GM23338 (cell line): ENCODE results near the gene OR10AD1. TPM values are rescaled to one million over a fixed set of nuclear protein-coding genes. Genes with fewer than 3 reads are reported as not detected.
A peak's percentile ranks its signal among the peaks of the same experiment; 100 is the strongest.

Experiments used
- ATAC-seq: fragments of 200-7000 bp; cut with Tn5 transposase; 3 replicates; pipeline ENCODE4 v1.9.1; 2020
- DNase-seq: peaks from one replicate; pipeline ENCODE4 v3.0.0-alpha.2; 2015; ENCODE audit warnings: low spot score
- H2AFZ ChIP-seq: fragments of 200-600 bp; sonication (generic); 2 replicates; pipeline ENCODE4 v1.8.0; 2016; ENCODE audit warnings: antibody characterized with exemption, mild to moderate bottlenecking, moderate library complexity
- H3F3A ChIP-seq: fragments of 200-600 bp; sonication (generic); replicated peaks from 2 replicates; pipeline ENCODE4 v1.8.0; 2017; ENCODE audit warnings: antibody characterized with exemption, mixed run types, low read depth
- H3K27ac ChIP-seq: fragments of 200-600 bp; sonication (generic); 2 replicates; pipeline ENCODE4 v1.6.1; 2016; ENCODE audit warnings: low read depth
- H3K27me3 ChIP-seq: fragments of 200-600 bp; sonication (generic); 2 replicates; pipeline ENCODE4 v1.8.0; 2016; ENCODE audit warnings: mild to moderate bottlenecking, mixed run types, moderate library complexity; ENCODE audit not compliant: insufficient read depth
- H3K36me3 ChIP-seq: fragments of 200-600 bp; sonication (generic); 2 replicates; pipeline ENCODE4 v1.8.0; 2016; ENCODE audit warnings: mild to moderate bottlenecking; ENCODE audit not compliant: insufficient read depth
- H3K4me1 ChIP-seq: fragments of 200-600 bp; sonication (generic); 2 replicates; pipeline ENCODE4 v1.8.0; 2016; ENCODE audit warnings: mild to moderate bottlenecking, moderate library complexity; ENCODE audit not compliant: insufficient read depth
- H3K4me2 ChIP-seq: fragments of 200-600 bp; sonication (generic); 2 replicates; pipeline ENCODE4 v1.7.1; 2017; ENCODE audit warnings: mixed run types
- H3K4me3 ChIP-seq: fragments of 200-600 bp; sonication (generic); 2 replicates; pipeline ENCODE4 v1.6.1; 2016; ENCODE audit warnings: mixed run types
- H3K79me2 ChIP-seq: fragments of 200-600 bp; sonication (generic); replicated peaks from 2 replicates; pipeline ENCODE4 v1.8.0; 2017; ENCODE audit warnings: mild to moderate bottlenecking; ENCODE audit not compliant: insufficient read depth
- H3K9me2 ChIP-seq: fragments of 200-600 bp; sonication (generic); 2 replicates; pipeline ENCODE4 v1.8.0; 2017; ENCODE audit not compliant: insufficient read depth
- H4K20me1 ChIP-seq: fragments of 200-600 bp; sonication (generic); replicated peaks from 2 replicates; pipeline ENCODE4 v1.8.0; 2017; ENCODE audit warnings: mild to moderate bottlenecking; ENCODE audit not compliant: insufficient read depth
- H3K27ac Mint-ChIP-seq: 2 replicates; pipeline ENCODE4 v1.8.0; 2020; ENCODE audit warnings: inconsistent platforms, mild to moderate bottlenecking, moderate library complexity, mixed read lengths
- H3K27me3 Mint-ChIP-seq: 3 replicates; pipeline ENCODE4 v1.8.0; 2022; ENCODE audit warnings: low read depth, mild to moderate bottlenecking, moderate library complexity, mixed read lengths, inconsistent platforms; ENCODE audit not compliant: insufficient read depth, poor library complexity
- H3K36me3 Mint-ChIP-seq: 3 replicates; pipeline ENCODE4 v1.8.0; 2021; ENCODE audit warnings: low read depth, mild to moderate bottlenecking, inconsistent platforms, moderate library complexity, mixed read lengths
- H3K4me1 Mint-ChIP-seq: 3 replicates; pipeline ENCODE4 v1.8.0; 2020; ENCODE audit warnings: mild to moderate bottlenecking, inconsistent platforms, mixed read lengths
- H3K4me3 Mint-ChIP-seq: 3 replicates; pipeline ENCODE4 v1.8.0; 2021; ENCODE audit warnings: moderate library complexity, mild to moderate bottlenecking, inconsistent platforms, mixed read lengths
- H3K9me3 Mint-ChIP-seq: 3 replicates; pipeline ENCODE4 v1.8.0; 2020; ENCODE audit warnings: moderate library complexity, mild to moderate bottlenecking, inconsistent platforms, mixed read lengths
- CREB1 ChIP-seq: fragments of 250-450 bp; sonication (Bioruptor Pico); IDR thresholded peaks from 2 replicates; pipeline ENCODE4 v1.5.0; 2020; ENCODE audit warnings: low read depth, mild to moderate bottlenecking, moderate library complexity
- EZH2phosphoT487 ChIP-seq: fragments of 200-600 bp; sonication (generic); IDR thresholded peaks from one replicate; pipeline ENCODE4 v1.8.1; 2018; ENCODE audit warnings: antibody characterized with exemption; ENCODE audit not compliant: unreplicated experiment
- JUNB ChIP-seq: IDR thresholded peaks from one replicate; pipeline ENCODE4 v1.6.1; 2016; ENCODE audit warnings: antibody characterized with exemption; ENCODE audit not compliant: unreplicated experiment
- NANOG ChIP-seq: IDR thresholded peaks from 2 replicates; pipeline ENCODE4 v1.6.1; 2016; ENCODE audit warnings: antibody characterized with exemption, borderline replicate concordance
- POLR2AphosphoS5 ChIP-seq: IDR thresholded peaks from 2 replicates; pipeline ENCODE4 v1.6.1; 2016; ENCODE audit warnings: antibody characterized with exemption, low read depth
- STAT1 ChIP-seq: IDR thresholded peaks from one replicate; pipeline ENCODE4 v1.6.1; 2016; ENCODE audit warnings: antibody characterized with exemption; ENCODE audit not compliant: unreplicated experiment
- ZNF114 ChIP-seq: fragments of 250-450 bp; sonication (Bioruptor Pico); IDR thresholded peaks from 2 replicates; pipeline ENCODE4 v1.5.0; 2020; ENCODE audit warnings: mild to moderate bottlenecking, moderate library complexity
- polyA plus RNA-seq: library from polyadenylated mRNA; unstranded; fragments of >200 nt; fragmentation: Nextera tagmentation; extraction: Ambion mirVana; gene quantifications from 2 replicates; pipeline ENCODE4 v1.2.1, GENCODE V29; 2016
- total RNA-seq: library from RNA; depleted of rRNA; stranded (reverse); fragments of >200 nt; shearing (Covaris generic); gene quantifications from 2 replicates; pipeline ENCODE4 v1.2.3, GENCODE V29; 2014
- TF ChIP-seq, protein P1 (sequence below): IDR thresholded peaks from one replicate; pipeline ENCODE4 v1.6.1; 2018; ENCODE audit warnings: antibody characterized with exemption; ENCODE audit not compliant: unreplicated experiment
- TF ChIP-seq, protein P2 (sequence below), 2 experiments: fragments of 200-600 bp in 1 of 2; sonication (generic) in 1 of 2; conservative IDR thresholded peaks; 2 replicates each; pipeline versions ENCODE4 v1.5.1 to v1.6.1; 2016 to 2017; ENCODE audit warnings: antibody characterized with exemption in 2 of 2, low read depth in 2 of 2, mild to moderate bottlenecking in 2 of 2, moderate library complexity in 1 of 2
- TF ChIP-seq, protein P3 (sequence below): IDR thresholded peaks from 2 replicates; pipeline ENCODE4 v1.6.1; 2016; ENCODE audit warnings: antibody characterized with exemption

OR10AD1 gene
- total and polyA plus RNA-seq, 2 experiments from 2014 or later: not detected

DNA sequence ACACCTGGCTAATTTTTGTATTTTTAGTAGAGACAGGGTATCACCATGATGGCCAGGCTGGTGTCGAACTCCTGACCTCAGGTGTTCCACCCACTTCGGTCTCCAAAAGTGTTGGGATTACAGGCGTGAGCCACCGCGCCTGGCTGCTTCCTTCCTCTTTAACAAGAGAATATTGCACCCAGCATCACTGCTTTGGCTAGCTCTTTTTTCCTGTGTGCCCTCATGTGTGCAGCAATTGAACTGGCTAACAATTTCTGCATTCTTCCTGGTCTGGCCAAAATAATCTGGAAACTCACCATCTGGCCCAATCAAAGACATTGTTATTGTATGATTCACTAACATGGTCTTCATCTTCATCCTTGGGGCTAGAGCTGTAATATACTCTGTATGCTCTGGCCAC, 43.0 kb downstream of the OR10AD1 start (continued):
- TF ChIP-seq, protein P1, sequence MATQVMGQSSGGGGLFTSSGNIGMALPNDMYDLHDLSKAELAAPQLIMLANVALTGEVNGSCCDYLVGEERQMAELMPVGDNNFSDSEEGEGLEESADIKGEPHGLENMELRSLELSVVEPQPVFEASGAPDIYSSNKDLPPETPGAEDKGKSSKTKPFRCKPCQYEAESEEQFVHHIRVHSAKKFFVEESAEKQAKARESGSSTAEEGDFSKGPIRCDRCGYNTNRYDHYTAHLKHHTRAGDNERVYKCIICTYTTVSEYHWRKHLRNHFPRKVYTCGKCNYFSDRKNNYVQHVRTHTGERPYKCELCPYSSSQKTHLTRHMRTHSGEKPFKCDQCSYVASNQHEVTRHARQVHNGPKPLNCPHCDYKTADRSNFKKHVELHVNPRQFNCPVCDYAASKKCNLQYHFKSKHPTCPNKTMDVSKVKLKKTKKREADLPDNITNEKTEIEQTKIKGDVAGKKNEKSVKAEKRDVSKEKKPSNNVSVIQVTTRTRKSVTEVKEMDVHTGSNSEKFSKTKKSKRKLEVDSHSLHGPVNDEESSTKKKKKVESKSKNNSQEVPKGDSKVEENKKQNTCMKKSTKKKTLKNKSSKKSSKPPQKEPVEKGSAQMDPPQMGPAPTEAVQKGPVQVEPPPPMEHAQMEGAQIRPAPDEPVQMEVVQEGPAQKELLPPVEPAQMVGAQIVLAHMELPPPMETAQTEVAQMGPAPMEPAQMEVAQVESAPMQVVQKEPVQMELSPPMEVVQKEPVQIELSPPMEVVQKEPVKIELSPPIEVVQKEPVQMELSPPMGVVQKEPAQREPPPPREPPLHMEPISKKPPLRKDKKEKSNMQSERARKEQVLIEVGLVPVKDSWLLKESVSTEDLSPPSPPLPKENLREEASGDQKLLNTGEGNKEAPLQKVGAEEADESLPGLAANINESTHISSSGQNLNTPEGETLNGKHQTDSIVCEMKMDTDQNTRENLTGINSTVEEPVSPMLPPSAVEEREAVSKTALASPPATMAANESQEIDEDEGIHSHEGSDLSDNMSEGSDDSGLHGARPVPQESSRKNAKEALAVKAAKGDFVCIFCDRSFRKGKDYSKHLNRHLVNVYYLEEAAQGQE: no peak
- TF ChIP-seq, protein P2, sequence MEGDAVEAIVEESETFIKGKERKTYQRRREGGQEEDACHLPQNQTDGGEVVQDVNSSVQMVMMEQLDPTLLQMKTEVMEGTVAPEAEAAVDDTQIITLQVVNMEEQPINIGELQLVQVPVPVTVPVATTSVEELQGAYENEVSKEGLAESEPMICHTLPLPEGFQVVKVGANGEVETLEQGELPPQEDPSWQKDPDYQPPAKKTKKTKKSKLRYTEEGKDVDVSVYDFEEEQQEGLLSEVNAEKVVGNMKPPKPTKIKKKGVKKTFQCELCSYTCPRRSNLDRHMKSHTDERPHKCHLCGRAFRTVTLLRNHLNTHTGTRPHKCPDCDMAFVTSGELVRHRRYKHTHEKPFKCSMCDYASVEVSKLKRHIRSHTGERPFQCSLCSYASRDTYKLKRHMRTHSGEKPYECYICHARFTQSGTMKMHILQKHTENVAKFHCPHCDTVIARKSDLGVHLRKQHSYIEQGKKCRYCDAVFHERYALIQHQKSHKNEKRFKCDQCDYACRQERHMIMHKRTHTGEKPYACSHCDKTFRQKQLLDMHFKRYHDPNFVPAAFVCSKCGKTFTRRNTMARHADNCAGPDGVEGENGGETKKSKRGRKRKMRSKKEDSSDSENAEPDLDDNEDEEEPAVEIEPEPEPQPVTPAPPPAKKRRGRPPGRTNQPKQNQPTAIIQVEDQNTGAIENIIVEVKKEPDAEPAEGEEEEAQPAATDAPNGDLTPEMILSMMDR (conservative IDR thresholded peaks at IDR 0.05; ENCODE audit: low read depth in 2 of 2): no peak
- TF ChIP-seq ZNF114 (CRISPR knock-in tag): no peak

DNA sequence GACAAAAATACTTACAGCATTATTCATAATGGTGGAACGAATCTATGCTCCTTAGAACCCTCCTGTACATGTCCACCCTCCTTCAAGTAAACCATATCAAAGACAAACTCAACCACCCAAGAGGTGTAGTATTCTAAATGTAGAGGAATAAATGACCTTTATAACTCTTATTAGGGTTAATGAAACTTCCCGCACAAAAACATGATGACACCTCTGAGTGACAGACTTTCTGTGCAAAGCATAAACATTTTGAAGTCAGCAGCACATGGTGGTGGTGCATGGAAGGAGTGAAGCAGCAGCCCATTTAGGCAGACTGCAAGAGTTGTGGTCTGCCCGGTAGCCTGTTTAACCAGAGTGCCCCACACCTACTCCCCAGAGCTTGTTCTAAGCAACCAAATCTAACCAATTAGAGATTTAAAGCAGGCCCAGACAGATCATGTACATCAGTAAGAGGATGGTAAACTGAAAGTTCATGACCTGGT, 45.2 kb downstream of the OR10AD1 start:
- Histone ChIP-seq H3K27ac (0 out of 2 replicates have a peak overlapping the region, but pooled peaks have one; percentile 1), H3K4me3 (peak overlapping the region; percentile 32), H2AFZ (peak overlapping the region; percentile 24), H4K20me1 (no peaks in the 10 kb centered on the region), H3F3A (no peaks in the 10 kb centered on the region), H3K4me2 (peak overlapping the region; percentile 62; the same call in 1 of the 2 replicates), H3K4me1 (peaks cover 7% of the 10 kb centered on the region; the same call in 1 of the 2 replicates), H3K9me2 (no peaks in the 10 kb centered on the region), H3K79me2 (no peaks in the 10 kb centered on the region), H3K36me3 (no peaks in the 10 kb centered on the region), H3K27me3 (no peaks in the 10 kb centered on the region)
- no peak for ATAC-seq
- peaks cover 7% of the 10 kb centered on the region for H3K27me3 Mint-ChIP-seq
- peak overlapping the region; percentile 77; the same call in 1 of the 2 replicates for H3K27ac Mint-ChIP-seq
- peaks cover 13% of the 10 kb centered on the region for H3K4me1 Mint-ChIP-seq
- DNase-seq: no peak
- peak overlapping the region; percentile 95 for H3K4me3 Mint-ChIP-seq
- H3K9me3 Mint-ChIP-seq: no peaks in the 10 kb centered on the region
- H3K36me3 Mint-ChIP-seq: no peaks in the 10 kb centered on the region; the same call in 2 of the 3 replicates
- TF ChIP-seq, protein P2 (conservative IDR thresholded peaks at IDR 0.05; ENCODE audit: low read depth in 2 of 2): no peak
- no peak for TF ChIP-seq JUNB
- TF ChIP-seq EZH2phosphoT487: no peak
- no peak for TF ChIP-seq POLR2AphosphoS5
- TF ChIP-seq NANOG: no peak
- TF ChIP-seq ZNF114 (CRISPR knock-in tag): no peak
- no peak for TF ChIP-seq STAT1
- TF ChIP-seq, protein P1: no peak
- TF ChIP-seq CREB1 (CRISPR knock-in tag): no peak
- TF ChIP-seq, protein P3, sequence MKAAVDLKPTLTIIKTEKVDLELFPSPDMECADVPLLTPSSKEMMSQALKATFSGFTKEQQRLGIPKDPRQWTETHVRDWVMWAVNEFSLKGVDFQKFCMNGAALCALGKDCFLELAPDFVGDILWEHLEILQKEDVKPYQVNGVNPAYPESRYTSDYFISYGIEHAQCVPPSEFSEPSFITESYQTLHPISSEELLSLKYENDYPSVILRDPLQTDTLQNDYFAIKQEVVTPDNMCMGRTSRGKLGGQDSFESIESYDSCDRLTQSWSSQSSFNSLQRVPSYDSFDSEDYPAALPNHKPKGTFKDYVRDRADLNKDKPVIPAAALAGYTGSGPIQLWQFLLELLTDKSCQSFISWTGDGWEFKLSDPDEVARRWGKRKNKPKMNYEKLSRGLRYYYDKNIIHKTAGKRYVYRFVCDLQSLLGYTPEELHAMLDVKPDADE: no peak
